Dedifferentiated amniotic fluid mesenchymal stem cell (primary cell): ENCODE measurements around the gene OR2J1.
"Not testable (repeated sequence)": the region's sequence is repeated elsewhere in the genome, so short reads cannot be mapped to it uniquely, and the experiment has no call there.

Source experiments
- DNase-seq: peaks from one replicate; pipeline ENCODE4 v3.0.0-alpha.2; 2016; ENCODE audit errors: extremely low spot score

Gene OR2J1

DNA sequence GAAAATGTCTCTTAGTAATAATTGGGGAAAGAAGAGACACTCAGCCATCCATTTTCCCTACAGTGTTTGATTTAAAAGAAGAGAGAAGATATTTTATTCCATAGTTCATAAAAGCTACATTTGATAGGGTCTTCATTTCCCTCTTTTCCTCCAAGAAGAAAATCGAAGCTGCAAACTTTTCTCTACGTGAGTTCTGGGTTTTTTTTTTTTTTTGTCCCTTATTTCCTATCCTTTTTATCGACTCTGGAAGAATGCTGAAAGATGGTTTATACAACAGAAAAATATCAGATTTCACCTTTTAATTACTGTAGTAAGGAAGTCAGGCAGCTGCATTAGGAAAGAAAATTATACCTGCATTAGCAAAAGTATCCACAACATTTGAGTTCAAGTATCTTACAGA lies at the start of gene OR2J1:
Gene OR2J1, plus strand, starts transcription at position 301 of the 400 bp plus-strand sequence. CDS start 1,453 bp downstream, outside the sequence.
- DNase-seq = no peak

DNA sequence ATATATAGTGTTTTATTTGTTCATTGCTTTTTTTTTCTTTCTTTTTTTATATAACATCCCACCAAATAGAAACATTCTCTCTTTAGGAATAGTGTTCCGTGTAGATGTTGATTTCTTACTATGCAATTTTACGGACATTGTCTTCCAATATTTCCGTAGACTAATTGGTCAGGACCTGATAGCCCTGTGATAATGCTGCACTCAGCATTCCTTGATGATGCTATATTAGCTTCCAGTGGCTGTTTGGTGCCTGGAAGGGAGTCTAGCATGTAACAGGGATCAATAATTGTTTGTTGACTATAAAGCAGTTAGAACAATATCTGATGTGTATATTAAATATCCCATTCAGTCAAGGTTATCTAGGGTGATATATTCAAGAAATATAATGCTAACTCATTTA lies 47.6 kb upstream of the OR2J1 start:
- DNase-seq = no peak

DNA sequence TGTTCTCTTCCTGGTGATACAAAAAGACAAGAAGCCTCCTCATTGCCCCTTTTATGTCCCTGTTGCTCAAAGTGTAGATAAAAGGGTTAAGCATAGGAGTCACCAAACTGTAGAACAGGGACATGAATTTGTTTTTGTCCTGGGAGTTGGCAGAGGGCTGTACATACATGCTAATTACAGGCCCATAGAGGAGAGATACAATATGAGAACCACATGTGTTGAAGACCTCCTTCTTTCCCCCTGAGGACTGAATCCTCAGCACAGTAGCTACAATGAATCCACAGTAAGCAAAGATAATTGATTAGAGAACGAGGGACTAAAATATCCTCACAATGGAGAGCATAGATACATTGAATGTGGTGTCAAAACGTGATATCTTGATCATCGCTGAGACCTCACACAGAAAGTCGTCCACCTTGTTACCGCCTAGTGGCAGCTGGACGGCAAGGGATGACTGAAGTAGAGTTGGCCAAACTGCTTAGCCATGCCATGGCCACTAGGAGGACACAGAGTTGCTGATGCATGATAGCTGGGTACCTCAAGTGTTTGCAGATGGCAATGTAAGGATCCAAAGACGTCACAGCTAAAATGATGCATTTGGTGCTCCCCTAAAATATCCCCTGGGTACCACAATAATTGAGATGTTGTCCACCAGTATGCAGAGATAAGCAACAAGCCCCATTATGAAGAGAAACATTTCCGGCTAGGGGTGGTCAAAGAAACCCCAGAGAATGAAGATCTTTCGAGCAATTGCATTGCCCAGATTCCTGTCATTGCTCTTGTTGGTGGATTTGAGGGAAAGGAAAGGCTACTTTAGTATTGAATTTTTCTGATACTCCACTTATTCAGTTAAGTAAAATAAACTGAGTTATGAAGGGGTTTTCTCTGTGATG lies 27.2 kb upstream of the OR2J1 start:
- DNase-seq = no peak

DNA sequence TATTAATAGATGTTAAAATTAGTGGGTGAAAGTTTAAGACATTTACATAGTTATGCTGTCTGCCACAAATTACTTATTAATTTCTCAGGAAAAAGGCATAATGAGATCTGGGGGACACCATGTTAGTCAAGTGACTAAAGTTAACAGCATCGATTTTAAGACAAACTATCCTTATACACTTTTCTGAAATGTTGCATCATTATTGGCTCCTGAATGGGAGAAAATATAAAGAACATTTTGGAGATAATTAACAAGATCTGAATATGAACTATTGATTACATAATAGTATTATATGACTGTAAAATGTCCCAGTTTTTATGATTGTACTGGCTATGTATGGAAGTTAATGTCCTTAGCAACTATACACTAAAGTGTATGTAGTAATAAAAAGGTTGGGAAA lies 20.1 kb upstream of the OR2J1 start:
- no peak for DNase-seq

DNA sequence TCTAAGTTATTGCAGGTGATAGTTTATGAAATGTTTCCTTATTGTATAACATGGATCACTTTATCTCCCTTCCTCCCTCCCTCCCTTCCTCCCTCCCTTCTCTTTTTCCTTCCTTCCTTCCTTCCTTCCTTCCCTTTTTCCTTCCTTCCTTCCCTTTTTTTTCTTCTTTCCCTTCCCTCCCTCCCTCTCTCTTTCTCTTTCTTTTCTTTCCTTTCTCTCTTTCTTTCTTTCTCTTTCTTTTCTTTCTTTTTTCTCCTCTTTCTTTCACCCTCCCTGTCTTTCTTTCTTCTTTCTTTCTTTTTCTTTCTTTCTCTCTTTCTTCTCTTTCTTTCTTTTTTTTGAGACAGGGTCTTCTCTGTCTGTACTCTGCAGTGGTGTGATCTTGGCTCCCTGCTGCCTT lies 18.0 kb upstream of the OR2J1 start:
- DNase-seq = no peak

DNA sequence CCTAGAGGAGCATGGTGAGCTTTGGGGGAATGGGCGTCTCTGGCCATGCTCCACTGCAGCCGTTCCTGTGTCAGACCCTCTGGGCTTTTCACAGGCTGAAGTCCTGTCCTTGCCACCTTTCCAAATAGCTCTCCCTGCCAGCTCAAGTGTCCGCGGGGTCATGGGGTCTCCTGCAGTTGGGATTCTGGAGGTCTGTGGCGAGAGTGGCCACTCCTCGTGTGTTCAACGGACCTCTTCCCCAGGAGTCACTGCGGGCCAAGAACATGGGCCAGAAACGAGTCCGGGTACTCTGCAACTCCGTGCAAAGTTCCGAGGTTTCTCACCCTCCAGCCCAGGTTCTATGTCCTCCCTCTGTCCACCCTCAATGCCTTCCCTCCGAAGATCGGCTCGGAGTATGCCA lies 16.8 kb upstream of the OR2J1 start:
- no peak for DNase-seq

DNA sequence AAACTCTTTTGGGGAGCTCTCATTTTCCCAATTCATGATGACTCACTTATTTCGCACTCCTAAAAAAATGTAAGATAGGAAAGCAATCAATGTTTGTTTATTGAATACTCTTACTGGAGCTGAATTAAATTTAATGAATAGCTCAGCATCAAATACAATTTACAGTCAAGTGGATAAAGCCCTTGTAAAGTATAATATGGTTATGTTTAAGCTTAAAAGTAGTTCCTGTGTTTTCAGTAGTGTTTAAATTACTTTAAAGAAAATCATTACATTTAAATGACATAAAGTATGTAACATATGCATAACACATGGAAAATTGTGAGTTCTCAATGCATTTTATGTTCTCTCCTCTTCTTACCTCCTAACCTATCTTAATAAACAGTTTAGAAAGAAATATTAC lies 12.1 kb upstream of the OR2J1 start, which contains the start of gene OR2B3:
Gene OR2B3, minus strand, starts transcription at position 101 of the 400 bp plus-strand sequence. Its CDS starts 65 bp downstream, at position 36.
- no peak for DNase-seq

DNA sequence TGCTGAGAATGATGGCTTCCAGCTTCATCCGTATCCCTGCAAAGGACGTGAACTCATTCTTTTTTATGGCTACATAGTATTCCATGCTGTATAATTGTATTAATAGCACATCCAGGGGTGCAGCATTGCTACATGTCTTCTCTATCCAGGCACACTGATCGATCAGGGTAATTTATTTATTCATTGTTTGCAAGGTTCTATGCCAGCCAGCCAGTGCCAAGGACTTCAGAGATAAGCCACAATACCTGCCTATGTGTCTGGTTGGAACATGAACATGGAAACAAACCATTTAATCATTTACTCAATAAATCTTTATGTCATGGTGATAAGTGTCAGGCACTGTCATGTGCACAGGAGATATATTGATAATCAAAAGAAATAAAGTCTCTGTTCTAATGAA lies 6.3 kb upstream of the OR2J1 start:
- DNase-seq = no peak

DNA sequence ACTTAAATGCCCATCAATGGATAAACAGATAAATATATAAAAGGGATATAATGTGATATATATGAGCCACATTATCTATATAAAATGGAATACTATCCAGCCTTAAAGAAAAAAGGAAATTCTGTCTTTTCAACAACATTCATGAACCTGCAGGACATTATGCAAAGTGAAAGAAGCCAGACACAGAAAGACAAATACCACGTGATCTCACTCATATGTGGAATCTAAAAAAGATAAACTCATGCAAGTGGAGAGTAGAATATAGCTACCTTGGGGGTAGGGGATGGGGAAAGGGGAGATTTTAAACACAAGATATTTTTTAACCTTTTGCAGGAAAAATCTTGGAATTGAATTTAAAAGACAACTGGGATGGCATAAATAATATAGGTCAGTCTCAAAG lies 1.5 kb upstream of the OR2J1 start:
- no peak for DNase-seq

DNA sequence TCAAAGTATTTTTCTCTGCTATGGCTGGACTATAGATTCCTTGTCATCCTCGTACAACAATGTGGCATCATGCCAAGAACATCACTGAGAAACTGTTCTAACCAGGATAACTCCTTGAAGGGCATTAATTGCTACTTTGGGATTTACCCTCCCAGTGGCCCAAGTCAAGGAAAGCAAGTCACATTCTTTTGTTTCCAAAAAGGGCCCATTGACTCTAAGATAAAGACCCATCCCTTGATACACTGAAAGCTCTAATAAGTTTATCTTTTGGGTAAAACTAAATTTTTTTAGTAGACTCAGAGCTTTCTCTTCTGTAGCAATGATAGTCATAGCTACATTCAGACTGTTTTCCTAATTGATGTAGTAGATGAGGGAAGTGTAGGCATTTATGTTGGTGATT lies 8.5 kb downstream of the OR2J1 start, which contains the start of gene OR2J3:
Gene OR2J3, plus strand, starts transcription at position 301 of the 400 bp plus-strand sequence. CDS start 3,833 bp downstream, outside the sequence.
- DNase-seq = no peak

DNA sequence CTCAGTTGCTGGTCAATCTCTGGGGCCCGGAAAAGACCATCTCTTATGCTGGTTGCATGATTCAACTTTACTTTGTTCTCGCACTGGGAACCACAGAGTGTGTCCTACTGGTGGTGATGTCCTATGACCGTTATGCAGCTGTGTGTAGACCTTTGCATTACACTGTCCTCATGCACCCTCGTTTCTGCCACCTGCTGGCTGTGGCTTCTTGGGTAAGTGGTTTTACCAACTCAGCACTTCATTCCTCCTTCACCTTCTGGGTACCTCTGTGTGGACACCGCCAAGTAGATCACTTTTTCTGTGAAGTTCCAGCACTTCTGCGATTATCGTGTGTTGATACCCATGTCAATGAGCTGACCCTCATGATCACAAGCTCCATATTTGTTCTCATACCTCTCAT lies 12.8 kb downstream of the OR2J1 start:
- DNase-seq = no peak

DNA sequence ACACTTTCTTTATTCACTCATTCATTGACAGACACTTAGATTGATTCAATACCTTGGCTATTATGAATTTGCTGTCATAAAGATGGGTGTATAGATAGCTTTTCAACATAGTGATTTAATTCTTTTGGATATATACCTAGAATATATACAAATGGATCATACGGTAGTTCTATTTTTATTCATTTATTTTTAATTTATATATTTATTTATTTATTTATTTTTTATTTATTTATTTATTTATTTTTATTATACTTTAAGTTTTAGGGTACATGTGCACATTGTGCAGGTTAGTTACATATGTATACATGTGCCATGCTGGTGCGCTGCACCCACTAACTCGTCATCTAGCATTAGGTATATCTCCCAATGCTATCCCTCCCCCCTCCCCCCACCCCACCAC lies 15.7 kb downstream of the OR2J1 start:
- DNase-seq = not testable (repeated sequence)

DNA sequence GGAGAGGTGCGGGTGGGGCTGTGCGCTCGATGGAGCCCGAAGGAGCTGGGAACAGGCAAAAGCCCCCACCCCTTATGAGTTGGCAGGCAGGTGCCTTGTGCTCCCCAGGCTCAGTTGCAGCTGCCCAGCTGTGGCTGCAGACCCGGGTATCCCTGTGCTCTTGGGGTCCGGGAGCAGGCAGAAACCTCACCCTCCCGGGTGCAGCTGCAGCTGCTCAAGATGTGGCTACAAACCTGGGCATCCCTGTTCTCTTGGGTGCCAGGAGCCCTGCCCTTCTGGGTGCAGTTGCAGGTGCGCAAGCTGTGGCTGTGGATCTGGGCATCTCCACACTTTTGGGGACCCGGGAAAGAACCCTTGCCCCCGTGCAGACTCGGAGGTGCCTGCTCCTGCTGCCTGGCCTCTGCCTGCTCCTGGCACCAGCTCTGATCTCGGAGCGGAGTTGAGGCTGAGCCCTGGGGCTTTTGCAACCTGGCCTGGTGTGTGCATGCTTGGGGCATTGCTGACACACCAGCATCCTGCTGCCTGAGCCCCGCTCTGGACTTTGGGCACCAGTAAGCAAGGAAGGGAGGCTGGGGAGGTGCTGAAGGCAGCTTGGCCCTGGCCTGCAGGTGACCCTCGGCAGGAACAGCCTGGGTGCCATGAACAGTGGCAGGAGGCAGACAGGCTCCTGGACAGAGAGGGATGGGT lies 30.2 kb downstream of the OR2J1 start:
- no peak for DNase-seq

DNA sequence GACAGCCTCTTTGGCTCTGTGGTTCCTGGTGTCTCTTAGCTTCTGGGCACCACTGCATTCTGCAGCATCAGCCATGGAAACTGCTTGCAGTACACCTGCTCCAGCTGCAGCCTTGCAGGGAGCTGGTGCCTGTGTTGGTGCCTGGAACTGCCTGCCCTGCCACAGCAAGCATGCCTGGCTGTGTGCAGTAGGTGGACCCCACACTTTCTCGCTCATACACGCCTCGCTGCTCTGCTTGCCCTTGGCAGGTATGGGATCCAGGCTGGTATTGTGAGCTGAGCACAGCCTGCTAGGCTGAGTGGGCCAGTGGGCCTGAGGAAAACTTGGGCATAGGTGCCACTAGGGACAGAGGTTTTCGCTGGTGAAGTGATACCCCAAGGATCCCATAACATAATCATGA lies 31.4 kb downstream of the OR2J1 start:
- DNase-seq = no peak

DNA sequence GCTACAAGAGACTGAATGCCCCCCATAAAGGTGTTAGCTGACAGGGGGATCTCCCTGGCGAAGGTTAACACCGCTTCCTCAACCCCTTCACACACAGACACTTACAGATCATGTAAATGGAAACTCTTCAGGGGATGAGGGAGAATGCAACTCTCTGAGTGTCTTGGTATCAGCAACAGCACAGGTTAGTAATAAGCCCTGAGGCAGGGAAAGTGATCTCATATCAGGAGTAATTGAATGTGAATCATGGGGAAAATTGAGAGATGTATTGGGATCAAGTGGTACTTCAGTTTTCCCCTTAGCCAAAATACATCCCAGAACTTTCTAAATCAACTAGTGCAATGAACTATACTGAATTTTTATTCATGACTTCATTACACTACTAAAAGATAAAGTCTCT lies 32.4 kb downstream of the OR2J1 start:
- no peak for DNase-seq

DNA sequence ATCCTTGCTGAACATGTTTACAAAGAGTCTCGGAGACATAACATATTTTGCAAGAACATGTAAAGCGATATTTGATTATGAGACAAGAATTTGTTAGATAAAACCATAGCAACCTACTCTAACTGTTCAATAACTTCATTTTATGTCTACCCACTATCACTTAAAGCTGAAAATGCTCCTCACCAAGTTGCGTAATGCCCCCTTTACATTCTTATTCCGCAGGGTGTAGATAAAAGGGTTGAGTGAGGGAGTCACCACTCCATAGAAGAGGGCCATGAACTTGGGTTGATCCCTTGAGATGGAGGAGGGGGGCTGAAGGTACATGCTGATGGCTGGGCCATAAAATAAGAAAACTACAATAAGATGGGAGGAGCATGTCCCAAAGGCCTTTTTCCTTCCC lies 38.4 kb downstream of the OR2J1 start:
- DNase-seq = no peak

DNA sequence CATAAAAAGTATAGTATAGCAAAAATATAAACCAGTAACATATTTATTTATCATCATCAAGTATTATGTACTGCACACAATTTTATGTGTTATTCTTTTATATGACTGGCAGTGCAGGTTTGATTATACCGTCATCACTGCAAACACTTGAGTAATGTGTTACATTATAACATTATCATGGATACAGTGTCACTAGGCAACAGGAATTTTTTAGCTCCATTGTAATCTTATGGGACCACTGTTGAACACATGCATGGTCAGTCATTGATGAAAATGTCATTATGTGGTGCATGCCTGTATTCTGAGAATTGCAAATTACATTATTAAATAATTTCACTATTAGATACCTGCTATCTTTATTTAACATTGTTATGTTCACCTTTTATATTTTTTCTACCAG lies 42.3 kb downstream of the OR2J1 start:
- no peak for DNase-seq

DNA sequence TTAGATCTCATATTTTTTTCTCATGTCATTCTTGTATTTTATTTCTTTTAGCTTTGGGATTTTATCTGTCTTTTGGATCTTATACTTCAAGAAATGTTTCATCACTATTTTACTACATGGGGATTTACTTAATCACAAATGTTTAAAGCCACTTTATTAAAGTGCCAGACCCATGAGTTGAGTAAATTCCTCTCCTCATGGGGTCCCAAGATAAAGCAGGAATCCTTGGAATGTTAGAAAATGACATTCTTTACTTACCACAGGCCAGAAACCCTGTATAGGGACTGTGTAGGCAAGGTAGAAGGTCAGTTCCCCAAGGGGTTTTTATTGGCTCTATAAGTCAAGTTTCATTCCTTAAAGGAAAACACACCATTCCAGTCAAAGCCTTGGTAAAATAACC lies 43.0 kb downstream of the OR2J1 start:
- DNase-seq = no peak

DNA sequence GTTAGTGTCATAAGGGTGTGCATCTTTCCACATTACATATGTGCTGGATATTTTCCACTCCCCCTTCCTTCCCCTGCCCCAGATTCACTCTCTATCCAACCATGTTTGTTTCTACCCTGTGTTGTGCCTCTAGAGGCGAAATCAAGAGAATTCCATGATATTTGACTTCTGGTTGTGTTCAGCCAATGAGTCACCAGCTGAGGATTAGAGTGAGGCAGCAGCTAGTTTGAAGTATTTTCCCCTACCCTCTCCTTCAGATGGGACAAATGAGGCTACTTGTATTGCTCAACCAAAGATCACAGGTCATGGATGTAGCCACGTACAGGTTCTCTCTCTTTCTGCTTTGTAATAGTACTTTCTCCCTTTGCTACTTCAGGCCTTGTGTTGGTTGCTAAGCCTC lies 46.9 kb downstream of the OR2J1 start:
- DNase-seq = no peak

DNA sequence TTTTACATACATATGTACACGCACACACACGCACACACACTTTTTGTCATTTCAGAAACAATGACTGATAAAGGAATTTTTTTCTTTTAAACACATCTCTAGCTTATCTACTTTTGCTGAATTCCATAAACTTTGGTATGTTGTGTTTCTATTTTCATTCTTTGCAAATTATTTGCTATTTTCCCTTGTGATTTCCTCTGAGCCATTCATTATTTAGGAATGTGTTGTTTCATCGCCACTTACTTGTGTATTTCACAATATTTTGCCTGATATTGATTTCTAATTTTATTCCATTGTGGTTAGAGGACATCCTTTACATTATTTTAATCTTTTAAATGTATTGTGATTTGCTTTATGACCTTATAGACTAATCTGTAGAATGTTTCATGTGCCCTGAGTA lies 47.8 kb downstream of the OR2J1 start:
- no peak for DNase-seq

DNA sequence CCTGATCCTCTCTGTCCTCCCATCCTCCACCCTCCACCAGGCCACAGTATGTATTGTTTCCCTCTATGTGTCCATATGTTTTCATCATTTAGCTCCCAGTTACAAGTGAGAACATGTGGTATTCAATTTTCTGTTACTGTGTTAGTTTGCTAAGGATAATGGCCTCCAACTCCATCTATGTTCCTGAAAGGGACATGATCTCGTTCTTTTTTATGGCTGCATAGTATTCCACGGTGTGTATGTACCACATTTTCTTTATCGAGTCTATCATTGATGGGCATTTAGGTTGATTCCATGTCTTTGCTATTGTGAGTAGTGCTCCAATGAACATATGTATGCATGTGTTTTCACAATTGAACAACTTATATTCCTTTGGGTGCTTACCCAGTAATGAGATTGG lies 50.2 kb downstream of the OR2J1 start:
- not testable (repeated sequence) for DNase-seq
